ENCODE data around the gene ZNF362. TPM values are rescaled to one million over a fixed set of nuclear protein-coding genes. Genes with fewer than 3 reads are reported as not detected.

ZNF362 gene
- total RNA-seq, 1 donor from 2014 or later: 110 TPM

GRCh38 chr1:33266766-33267165 is 10.5 kb downstream of the ZNF362 start:
- TF ChIP-seq, protein P1, sequence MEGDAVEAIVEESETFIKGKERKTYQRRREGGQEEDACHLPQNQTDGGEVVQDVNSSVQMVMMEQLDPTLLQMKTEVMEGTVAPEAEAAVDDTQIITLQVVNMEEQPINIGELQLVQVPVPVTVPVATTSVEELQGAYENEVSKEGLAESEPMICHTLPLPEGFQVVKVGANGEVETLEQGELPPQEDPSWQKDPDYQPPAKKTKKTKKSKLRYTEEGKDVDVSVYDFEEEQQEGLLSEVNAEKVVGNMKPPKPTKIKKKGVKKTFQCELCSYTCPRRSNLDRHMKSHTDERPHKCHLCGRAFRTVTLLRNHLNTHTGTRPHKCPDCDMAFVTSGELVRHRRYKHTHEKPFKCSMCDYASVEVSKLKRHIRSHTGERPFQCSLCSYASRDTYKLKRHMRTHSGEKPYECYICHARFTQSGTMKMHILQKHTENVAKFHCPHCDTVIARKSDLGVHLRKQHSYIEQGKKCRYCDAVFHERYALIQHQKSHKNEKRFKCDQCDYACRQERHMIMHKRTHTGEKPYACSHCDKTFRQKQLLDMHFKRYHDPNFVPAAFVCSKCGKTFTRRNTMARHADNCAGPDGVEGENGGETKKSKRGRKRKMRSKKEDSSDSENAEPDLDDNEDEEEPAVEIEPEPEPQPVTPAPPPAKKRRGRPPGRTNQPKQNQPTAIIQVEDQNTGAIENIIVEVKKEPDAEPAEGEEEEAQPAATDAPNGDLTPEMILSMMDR (IDR thresholded peaks at IDR 0.05): no peak
- Mint-ChIP-seq H3K4me1 (ENCODE audit: unreplicated experiment) (peaks cover 51% of the 10 kb centered on the region), H3K9me3 (ENCODE audit: unreplicated experiment) (no peaks in the 10 kb centered on the region), H3K4me3 (ENCODE audit: unreplicated experiment) (no peak overlapping the region), H3K27me3 (ENCODE audit: unreplicated experiment) (no peaks in the 10 kb centered on the region), H3K27ac (ENCODE audit: unreplicated experiment) (no peak overlapping the region), H3K36me3 (ENCODE audit: unreplicated experiment) (peaks cover 16% of the 10 kb centered on the region)
- DNase-seq (ENCODE audit: extremely low spot score, unreplicated experiment): no peak

DNA sequence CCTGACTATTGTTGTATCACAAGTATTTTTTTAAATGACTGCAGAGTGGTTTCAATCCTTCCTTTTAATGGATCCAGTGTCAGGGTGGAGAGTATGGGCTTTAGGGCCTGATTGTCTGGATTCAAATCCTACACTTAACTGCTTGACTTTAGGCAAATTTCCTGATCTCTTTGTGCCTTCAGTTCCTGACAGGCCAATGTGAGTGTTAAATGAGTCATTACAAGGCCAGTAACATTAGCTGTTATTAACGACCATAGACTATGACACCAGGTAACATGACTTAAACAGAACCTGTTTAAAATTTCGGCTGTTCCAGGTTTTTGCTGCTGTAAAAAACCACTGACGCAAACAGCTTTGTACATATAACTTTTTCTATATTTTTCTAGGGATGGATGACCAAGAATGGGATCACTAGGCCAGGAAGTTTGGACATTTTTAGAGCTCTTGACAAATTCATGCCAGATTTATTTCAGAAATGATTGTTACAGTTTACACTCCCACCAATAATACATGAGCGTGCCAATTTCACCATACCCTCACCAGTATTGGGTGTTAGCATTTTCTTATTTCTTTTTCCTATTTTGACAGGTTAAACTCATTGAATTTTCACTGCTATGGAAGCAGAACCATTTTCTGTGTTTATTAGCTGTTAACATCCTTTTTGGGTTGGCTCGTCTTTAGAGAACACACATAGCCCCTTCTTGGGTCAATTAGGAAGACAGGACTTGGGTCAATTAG is 11.3 kb downstream of the ZNF362 start:
- Mint-ChIP-seq H3K36me3 (ENCODE audit: unreplicated experiment) (peaks cover 20% of the 10 kb centered on the region), H3K27me3 (ENCODE audit: unreplicated experiment) (no peaks in the 10 kb centered on the region), H3K9me3 (ENCODE audit: unreplicated experiment) (no peaks in the 10 kb centered on the region), H3K27ac (ENCODE audit: unreplicated experiment) (peak overlapping the region; percentile 42), H3K4me3 (ENCODE audit: unreplicated experiment) (no peak overlapping the region), H3K4me1 (ENCODE audit: unreplicated experiment) (peaks cover 54% of the 10 kb centered on the region)
- no peak for DNase-seq (ENCODE audit: extremely low spot score, unreplicated experiment)
- TF ChIP-seq, protein P1 (IDR thresholded peaks at IDR 0.05): no peak

GRCh38 chr1:33268457-33268856 is 12.2 kb downstream of the ZNF362 start:
- H3K27ac Mint-ChIP-seq (ENCODE audit: unreplicated experiment): no peak overlapping the region
- no peaks in the 10 kb centered on the region for H3K27me3 Mint-ChIP-seq (ENCODE audit: unreplicated experiment)
- DNase-seq (ENCODE audit: extremely low spot score, unreplicated experiment): no peak
- H3K36me3 Mint-ChIP-seq (ENCODE audit: unreplicated experiment): peaks cover 25% of the 10 kb centered on the region
- TF ChIP-seq, protein P1 (IDR thresholded peaks at IDR 0.05): no peak
- H3K4me3 Mint-ChIP-seq (ENCODE audit: unreplicated experiment): no peak overlapping the region
- H3K4me1 Mint-ChIP-seq (ENCODE audit: unreplicated experiment): peaks cover 54% of the 10 kb centered on the region
- no peaks in the 10 kb centered on the region for H3K9me3 Mint-ChIP-seq (ENCODE audit: unreplicated experiment)

DNA sequence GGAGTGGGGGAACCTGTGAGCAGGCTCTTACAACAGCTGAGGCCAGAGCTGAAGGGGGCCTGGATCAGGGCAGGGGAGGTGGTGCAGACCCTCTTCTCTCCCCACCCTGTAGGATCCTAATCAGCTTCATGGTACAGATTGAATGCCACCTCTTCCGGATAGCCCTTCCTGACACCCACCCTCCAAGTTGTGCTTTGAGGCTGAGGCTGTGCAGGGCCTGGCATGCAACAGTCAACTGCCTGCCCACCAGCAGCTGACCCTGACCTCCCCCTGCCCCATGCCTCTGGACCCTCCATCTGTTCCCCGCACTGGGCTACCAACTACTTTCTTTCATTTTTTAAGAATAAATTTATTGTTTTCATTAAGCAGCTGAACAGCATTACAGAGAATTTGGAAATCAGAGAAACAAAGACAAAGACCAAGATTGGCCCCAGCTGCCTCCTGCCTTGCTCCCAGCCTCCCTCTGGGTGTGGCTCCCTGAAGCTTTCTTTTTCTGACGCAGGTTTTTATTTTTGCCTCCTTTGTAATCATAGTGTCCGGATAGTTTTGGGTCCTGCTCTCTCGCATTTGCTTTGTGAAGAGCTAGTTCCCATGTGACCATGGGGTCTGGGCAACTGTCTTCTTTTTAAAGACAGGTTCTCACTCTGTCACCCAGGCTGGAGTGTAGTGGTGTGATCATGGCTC is 12.8 kb downstream of the ZNF362 start:
- Mint-ChIP-seq H3K36me3 (ENCODE audit: unreplicated experiment) (peaks cover 25% of the 10 kb centered on the region), H3K27me3 (ENCODE audit: unreplicated experiment) (no peaks in the 10 kb centered on the region), H3K4me3 (ENCODE audit: unreplicated experiment) (no peak overlapping the region), H3K27ac (ENCODE audit: unreplicated experiment) (peak overlapping the region; percentile 62), H3K9me3 (ENCODE audit: unreplicated experiment) (no peaks in the 10 kb centered on the region), H3K4me1 (ENCODE audit: unreplicated experiment) (peaks cover 48% of the 10 kb centered on the region)
- TF ChIP-seq, protein P1 (IDR thresholded peaks at IDR 0.05): no peak
- DNase-seq (ENCODE audit: extremely low spot score, unreplicated experiment): no peak

DNA sequence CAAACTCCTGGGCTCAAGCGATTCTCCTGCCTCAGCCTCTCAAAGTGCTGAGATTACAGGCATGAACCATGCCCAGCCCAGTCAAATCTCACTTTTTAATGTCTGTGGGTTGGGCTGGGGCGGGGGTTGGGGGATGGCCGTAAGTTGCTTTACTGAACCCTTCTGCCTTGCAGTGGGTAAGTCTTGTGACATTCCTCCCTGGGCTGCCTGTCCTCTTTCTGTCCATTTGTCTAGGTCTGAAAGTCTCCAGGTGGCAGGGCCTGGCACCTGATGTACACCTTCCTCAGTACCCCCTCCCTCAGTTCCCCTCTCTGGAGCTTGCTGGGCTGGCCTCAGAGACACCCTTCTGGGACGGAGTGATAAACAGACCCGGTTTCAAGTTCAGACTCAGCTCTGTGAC is 13.3 kb downstream of the ZNF362 start:
- Mint-ChIP-seq H3K36me3 (ENCODE audit: unreplicated experiment) (peaks cover 27% of the 10 kb centered on the region), H3K27ac (ENCODE audit: unreplicated experiment) (no peak overlapping the region), H3K4me3 (ENCODE audit: unreplicated experiment) (no peak overlapping the region), H3K4me1 (ENCODE audit: unreplicated experiment) (peaks cover 46% of the 10 kb centered on the region), H3K9me3 (ENCODE audit: unreplicated experiment) (no peaks in the 10 kb centered on the region), H3K27me3 (ENCODE audit: unreplicated experiment) (no peaks in the 10 kb centered on the region)
- TF ChIP-seq, protein P1 (IDR thresholded peaks at IDR 0.05): no peak
- DNase-seq (ENCODE audit: extremely low spot score, unreplicated experiment): no peak
